PC-9 (cell line): Measurements from ENCODE around the gene KLHL14.

ENCODE experiments used
- EZH2 ChIP-seq: fragments of 200-600 bp; sonication (generic); IDR thresholded peaks from 2 replicates; pipeline ENCODE4 v1.8.0; 2017; ENCODE audit warnings: antibody characterized with exemption, low read depth
- TF ChIP-seq, protein P1 (sequence below): fragments of 200-600 bp; sonication (generic); conservative IDR thresholded peaks from 2 replicates; pipeline ENCODE4 v1.6.1; 2017; ENCODE audit warnings: mixed run types, antibody characterized with exemption, mild to moderate bottlenecking, moderate library complexity

DNA sequence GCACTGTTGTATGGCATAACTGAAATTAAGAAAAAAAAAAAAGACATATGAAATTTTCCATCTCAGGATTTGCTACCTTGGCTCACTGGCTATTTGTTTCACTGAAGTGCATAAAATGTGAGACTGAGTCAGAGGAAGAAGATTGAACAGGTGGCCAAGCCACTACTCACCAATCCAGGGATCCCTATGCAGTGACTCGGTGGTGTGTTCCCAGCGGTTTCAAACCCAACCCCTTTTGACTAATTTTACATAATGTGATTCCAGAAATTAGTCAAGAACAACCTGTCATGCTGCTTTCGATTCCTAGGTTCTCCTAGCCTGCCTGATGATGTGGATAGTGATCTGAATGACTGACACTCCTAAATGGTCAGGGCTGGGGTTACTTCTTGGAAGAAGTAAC is 77.3 kb downstream of the KLHL14 start:
- TF ChIP-seq, protein P1, sequence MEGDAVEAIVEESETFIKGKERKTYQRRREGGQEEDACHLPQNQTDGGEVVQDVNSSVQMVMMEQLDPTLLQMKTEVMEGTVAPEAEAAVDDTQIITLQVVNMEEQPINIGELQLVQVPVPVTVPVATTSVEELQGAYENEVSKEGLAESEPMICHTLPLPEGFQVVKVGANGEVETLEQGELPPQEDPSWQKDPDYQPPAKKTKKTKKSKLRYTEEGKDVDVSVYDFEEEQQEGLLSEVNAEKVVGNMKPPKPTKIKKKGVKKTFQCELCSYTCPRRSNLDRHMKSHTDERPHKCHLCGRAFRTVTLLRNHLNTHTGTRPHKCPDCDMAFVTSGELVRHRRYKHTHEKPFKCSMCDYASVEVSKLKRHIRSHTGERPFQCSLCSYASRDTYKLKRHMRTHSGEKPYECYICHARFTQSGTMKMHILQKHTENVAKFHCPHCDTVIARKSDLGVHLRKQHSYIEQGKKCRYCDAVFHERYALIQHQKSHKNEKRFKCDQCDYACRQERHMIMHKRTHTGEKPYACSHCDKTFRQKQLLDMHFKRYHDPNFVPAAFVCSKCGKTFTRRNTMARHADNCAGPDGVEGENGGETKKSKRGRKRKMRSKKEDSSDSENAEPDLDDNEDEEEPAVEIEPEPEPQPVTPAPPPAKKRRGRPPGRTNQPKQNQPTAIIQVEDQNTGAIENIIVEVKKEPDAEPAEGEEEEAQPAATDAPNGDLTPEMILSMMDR: no peak
- TF ChIP-seq EZH2: no peak
